ENCODE measurements around the gene DOCK7. TPM values are rescaled to one million over a fixed set of nuclear protein-coding genes. Genes with fewer than 3 reads are reported as not detected.

DOCK7 gene
- total RNA-seq, 1 experiment from 2014 or later: 60.8 TPM

- TF ChIP-seq EZH2 (IDR thresholded peaks at IDR 0.05; ENCODE audit: borderline replicate concordance, low read depth, low read length, poor library complexity, severe bottlenecking): no peak
- TF ChIP-seq CTCF (conservative IDR thresholded peaks at IDR 0.05; ENCODE audit: low read depth, low read length): no peak
- H3K4me1 ChIP-seq (ENCODE audit: insufficient read depth, low read length, poor library complexity, severe bottlenecking): no peaks in the 10 kb centered on the region
- CTCF ChIA-PET: no interaction called here
- no TSS peak for BruUV-seq (replicated peaks)
- no peak for DNase-seq (ENCODE audit: low spot score)
- no peak overlapping the region for H3K4me3 ChIP-seq (ENCODE audit: low read depth, low read length, poor library complexity, severe bottlenecking)
- H3K36me3 ChIP-seq (ENCODE audit: insufficient read depth, low read length, poor library complexity, severe bottlenecking): peaks cover 2% of the 10 kb centered on the region
- H3K27me3 ChIP-seq (replicated peaks; ENCODE audit: insufficient read depth, low read depth, low read length, poor library complexity): no peaks in the 10 kb centered on the region
- H3K27ac ChIP-seq (ENCODE audit: low read depth, low read length, poor library complexity, severe bottlenecking): no peak overlapping the region
- H3K9me3 ChIP-seq (ENCODE audit: low read depth, low read length, poor library complexity, severe bottlenecking): no peaks in the 10 kb centered on the region
- intact Hi-C loops (cut with micrococcal nuclease; ENCODE audit: unreplicated experiment): no loop called here
- POLR2A ChIA-PET (ENCODE audit: low non-redundant PET): no interaction called here
These were observed 221.1 kb downstream of the DOCK7 start for GRCh38 chr1:62467092-62467491.

DNA sequence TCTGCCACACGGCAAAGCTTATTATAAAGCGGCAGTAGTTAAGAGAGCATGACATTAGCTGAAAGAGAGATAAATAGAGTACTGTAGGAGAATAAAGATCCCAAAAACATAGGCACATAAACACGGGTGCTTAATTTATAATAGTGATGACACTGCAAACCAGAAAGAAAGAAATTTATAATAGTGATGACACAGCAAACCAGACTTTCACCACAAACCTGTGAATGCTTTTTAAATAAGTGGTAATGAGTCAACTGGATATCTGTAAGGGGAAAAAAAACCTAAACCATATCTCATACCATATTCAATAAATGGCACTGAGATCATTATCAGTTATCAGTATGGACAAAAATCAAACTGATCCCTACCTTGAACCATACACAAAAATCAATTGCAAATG is 225.8 kb downstream of the DOCK7 start:
- intact Hi-C loops (cut with micrococcal nuclease; ENCODE audit: unreplicated experiment): no loop called here
- H3K36me3 ChIP-seq (ENCODE audit: insufficient read depth, low read length, poor library complexity, severe bottlenecking): peaks cover 2% of the 10 kb centered on the region
- ChIA-PET POLR2A (ENCODE audit: low non-redundant PET) (no interaction called here), CTCF (interaction anchor here (0.5 kb wide), 1 partner anchor 340 kb away, joined by 6 read pairs; no protein-coding TSS in a partner anchor)
- H3K9me3 ChIP-seq (ENCODE audit: low read depth, low read length, poor library complexity, severe bottlenecking): no peaks in the 10 kb centered on the region
- no peaks in the 10 kb centered on the region for H3K4me1 ChIP-seq (ENCODE audit: insufficient read depth, low read length, poor library complexity, severe bottlenecking)
- H3K4me3 ChIP-seq (ENCODE audit: low read depth, low read length, poor library complexity, severe bottlenecking): no peak overlapping the region
- BruUV-seq (replicated peaks): no TSS peak
- no peak for DNase-seq (ENCODE audit: low spot score)
- H3K27ac ChIP-seq (ENCODE audit: low read depth, low read length, poor library complexity, severe bottlenecking): no peak overlapping the region
- TF ChIP-seq EZH2 (IDR thresholded peaks at IDR 0.05; ENCODE audit: borderline replicate concordance, low read depth, low read length, poor library complexity, severe bottlenecking) (no peak), CTCF (conservative IDR thresholded peaks at IDR 0.05; ENCODE audit: low read depth, low read length) (no peak)
- H3K27me3 ChIP-seq (replicated peaks; ENCODE audit: insufficient read depth, low read depth, low read length, poor library complexity): no peaks in the 10 kb centered on the region

DNA sequence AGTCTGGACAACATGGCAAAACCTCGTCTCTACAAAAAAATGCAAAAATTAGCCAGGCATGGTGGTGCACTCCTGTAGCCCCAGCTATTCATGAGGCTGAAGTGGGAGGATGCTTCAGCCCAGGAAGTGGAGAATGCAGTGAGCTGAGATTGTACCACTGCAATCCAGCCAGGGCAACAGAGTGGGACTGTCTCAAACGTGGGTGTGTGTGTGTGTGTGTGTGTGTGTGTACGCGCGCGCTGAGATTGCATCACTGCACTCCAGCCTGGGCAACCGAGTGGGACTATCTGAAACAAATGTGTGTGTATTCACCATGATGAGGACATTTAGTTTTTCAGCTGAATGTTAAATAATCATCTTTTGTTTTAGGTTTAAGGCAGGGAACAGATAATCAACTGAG is 230.2 kb downstream of the DOCK7 start:
- no TSS peak for BruUV-seq (replicated peaks)
- POLR2A ChIA-PET (ENCODE audit: low non-redundant PET): no interaction called here
- Histone ChIP-seq H3K4me1 (ENCODE audit: insufficient read depth, low read length, poor library complexity, severe bottlenecking) (no peaks in the 10 kb centered on the region), H3K4me3 (ENCODE audit: low read depth, low read length, poor library complexity, severe bottlenecking) (no peak overlapping the region), H3K27me3 (replicated peaks; ENCODE audit: insufficient read depth, low read depth, low read length, poor library complexity) (no peaks in the 10 kb centered on the region), H3K36me3 (ENCODE audit: insufficient read depth, low read length, poor library complexity, severe bottlenecking) (peaks cover 20% of the 10 kb centered on the region), H3K9me3 (ENCODE audit: low read depth, low read length, poor library complexity, severe bottlenecking) (no peaks in the 10 kb centered on the region), H3K27ac (ENCODE audit: low read depth, low read length, poor library complexity, severe bottlenecking) (no peak overlapping the region)
- intact Hi-C loops (cut with micrococcal nuclease; ENCODE audit: unreplicated experiment): no loop called here
- TF ChIP-seq EZH2 (IDR thresholded peaks at IDR 0.05; ENCODE audit: borderline replicate concordance, low read depth, low read length, poor library complexity, severe bottlenecking) (no peak), CTCF (conservative IDR thresholded peaks at IDR 0.05; ENCODE audit: low read depth, low read length) (no peak)
- DNase-seq (ENCODE audit: low spot score): no peak
- CTCF ChIA-PET: no interaction called here
